Liver (tissue), 9 donors: ENCODE results near the gene GLT6D1. TPM values are rescaled to one million over a fixed set of nuclear protein-coding genes. Genes with fewer than 3 reads are reported as not detected.

ENCODE experiments used
- DNase-seq: peaks from one replicate; pipeline ENCODE4 v3.0.0-alpha.2; 2017; ENCODE audit warnings: low spot score
- H3K27ac ChIP-seq, 2 donors: one replicate each; pipeline ENCODE4 v1.7.0; 2013; ENCODE audit warnings: inconsistent platforms in 2 of 2, low read length in 2 of 2, control low read depth in 1 of 2, low read depth in 1 of 2, mild to moderate bottlenecking in 1 of 2
- H3K27me3 ChIP-seq, 4 donors: one replicate each; pipeline versions ENCODE4 v1.6.1 to v1.7.0; 2013; ENCODE audit warnings: low read length in 3 of 4, inconsistent platforms in 1 of 4, mild to moderate bottlenecking in 1 of 4, moderate library complexity in 1 of 4; ENCODE audit not compliant: control insufficient read depth in 4 of 4, insufficient read depth in 4 of 4
- H3K36me3 ChIP-seq, 4 donors: one replicate each; pipeline versions ENCODE4 v1.6.1 to v1.7.0; 2013; ENCODE audit warnings: low read length in 3 of 4, mild to moderate bottlenecking in 3 of 4, low read depth in 1 of 4, moderate library complexity in 1 of 4; ENCODE audit not compliant: control insufficient read depth in 4 of 4, insufficient read depth in 3 of 4
- H3K4me1 ChIP-seq, 4 donors: one replicate each; pipeline versions ENCODE4 v1.6.1 to v1.7.0; 2013; ENCODE audit warnings: low read length in 3 of 4, mild to moderate bottlenecking in 3 of 4, moderate library complexity in 1 of 4; ENCODE audit not compliant: control insufficient read depth in 4 of 4, insufficient read depth in 4 of 4
- H3K4me3 ChIP-seq, 3 donors: one replicate each; pipeline versions ENCODE4 v1.6.1 to v1.7.0; 2013; ENCODE audit warnings: low read length in 3 of 3, control low read depth in 1 of 3, low read depth in 1 of 3, mild to moderate bottlenecking in 1 of 3
- H3K9ac ChIP-seq, 2 donors: one replicate each; pipeline ENCODE4 v1.7.0; 2013; ENCODE audit warnings: low read length in 2 of 2, mild to moderate bottlenecking in 2 of 2, moderate library complexity in 2 of 2, control low read depth in 1 of 2, low read depth in 1 of 2
- H3K9me3 ChIP-seq, 4 donors: one replicate each; pipeline versions ENCODE4 v1.6.1 to v1.7.0; 2013; ENCODE audit warnings: low read length in 3 of 4; ENCODE audit not compliant: control insufficient read depth in 4 of 4
- EGR1 ChIP-seq, 2 donors: IDR thresholded peaks; 2 replicates each; pipeline ENCODE4 v1.6.1; 2016 to 2018; ENCODE audit warnings: antibody characterized with exemption in 2 of 2, low read depth in 2 of 2
- FOXA1 ChIP-seq: IDR thresholded peaks from 2 replicates; pipeline ENCODE4 v1.6.1; 2016; ENCODE audit warnings: antibody characterized with exemption
- FOXA2 ChIP-seq: IDR thresholded peaks from 2 replicates; pipeline ENCODE4 v1.6.1; 2016; ENCODE audit warnings: antibody characterized with exemption
- GABPA ChIP-seq, 2 donors: IDR thresholded peaks in 1 of 2; conservative IDR thresholded peaks in 1 of 2; 2 replicates each; pipeline ENCODE4 v1.6.1; 2016; ENCODE audit warnings: antibody characterized with exemption in 2 of 2, mild to moderate bottlenecking in 1 of 2, moderate library complexity in 1 of 2
- HNF4A ChIP-seq, 2 donors: conservative IDR thresholded peaks; 2 replicates each; pipeline ENCODE4 v1.6.1; 2016; ENCODE audit warnings: antibody characterized with exemption in 2 of 2, mild to moderate bottlenecking in 2 of 2
- HNF4G ChIP-seq: IDR thresholded peaks from 2 replicates; pipeline ENCODE4 v1.6.1; 2016; ENCODE audit warnings: antibody characterized with exemption
- JUND ChIP-seq, 2 donors: IDR thresholded peaks; 2 replicates each; pipeline ENCODE4 v1.6.1; 2016; ENCODE audit warnings: antibody characterized with exemption in 2 of 2
- NR2F2 ChIP-seq: IDR thresholded peaks from 2 replicates; pipeline ENCODE4 v1.6.1; 2016; ENCODE audit warnings: antibody characterized with exemption
- RAD21 ChIP-seq, 2 donors: IDR thresholded peaks; 2 replicates each; pipeline ENCODE4 v1.6.1; 2016; ENCODE audit warnings: antibody characterized with exemption in 2 of 2, mild to moderate bottlenecking in 2 of 2
- RXRA ChIP-seq, 2 donors: IDR thresholded peaks; 2 replicates each; pipeline ENCODE4 v1.6.1; 2017 to 2018; ENCODE audit warnings: antibody characterized with exemption in 2 of 2, mild to moderate bottlenecking in 1 of 2
- SP1 ChIP-seq: IDR thresholded peaks from 2 replicates; pipeline ENCODE4 v1.6.1; 2018; ENCODE audit warnings: antibody characterized with exemption, mild to moderate bottlenecking
- TAF1 ChIP-seq: conservative IDR thresholded peaks from 2 replicates; pipeline ENCODE4 v1.6.1; 2016; ENCODE audit warnings: antibody characterized with exemption, mild to moderate bottlenecking
- YY1 ChIP-seq: IDR thresholded peaks from 2 replicates; pipeline ENCODE4 v1.6.1; 2016; ENCODE audit warnings: antibody characterized with exemption, mild to moderate bottlenecking
- WGBS: extraction: QIAGEN DNeasy Blood & Tissue Kit; methylation state at CpG from one replicate; pipeline ENCODE4 v1.1.7; 2013; 5-methylcytosine and 5-hydroxymethylcytosine counted together
- polyA plus RNA-seq, 2 donors: library from polyadenylated mRNA; stranded (reverse) in 1 of 2; unstranded in 1 of 2; fragments of 200-250 nt in 1 of 2; fragments of >200 nt in 1 of 2; fragmentation: Nextera tagmentation in 1 of 2; extraction: Ambion mirVana in 1 of 2; gene quantifications; one replicate each; pipeline versions ENCODE4 v1.2.1 to v1.2.3, GENCODE V29; 2013 to 2015
- total RNA-seq, 2 donors: library from RNA; depleted of rRNA; stranded (reverse); fragments of >200 nt; gene quantifications; one replicate each; pipeline ENCODE4 v1.2.3, GENCODE V29; 2014
- TF ChIP-seq, protein P1 (sequence below): IDR thresholded peaks from 2 replicates; pipeline ENCODE4 v1.6.1; 2016; ENCODE audit warnings: antibody characterized with exemption
- TF ChIP-seq, protein P2 (sequence below): fragments of 150-350 bp; IDR thresholded peaks from 2 replicates; pipeline ENCODE4 v1.5.1; 2017; ENCODE audit warnings: improper control_type of control experiment, low read depth, low read length; ENCODE audit not compliant: missing input control
- TF ChIP-seq, protein P3 (sequence below): IDR thresholded peaks from 2 replicates; pipeline ENCODE4 v1.6.1; 2016; ENCODE audit warnings: antibody characterized with exemption, mild to moderate bottlenecking
- TF ChIP-seq, protein P4 (sequence below): IDR thresholded peaks from 2 replicates; pipeline ENCODE4 v1.6.1; 2016; ENCODE audit warnings: antibody characterized with exemption
- TF ChIP-seq, protein P5 (sequence below): IDR thresholded peaks from 2 replicates; pipeline ENCODE4 v1.6.1; 2016; ENCODE audit warnings: antibody characterized with exemption
- donor health status: healthy.
- donor health status: healthy.
- donor health status: healthy.
- donor health status: healthy.
- donor health status: healthy.

The GLT6D1 gene
- total and polyA plus RNA-seq, 4 donors, result not detected

DNA sequence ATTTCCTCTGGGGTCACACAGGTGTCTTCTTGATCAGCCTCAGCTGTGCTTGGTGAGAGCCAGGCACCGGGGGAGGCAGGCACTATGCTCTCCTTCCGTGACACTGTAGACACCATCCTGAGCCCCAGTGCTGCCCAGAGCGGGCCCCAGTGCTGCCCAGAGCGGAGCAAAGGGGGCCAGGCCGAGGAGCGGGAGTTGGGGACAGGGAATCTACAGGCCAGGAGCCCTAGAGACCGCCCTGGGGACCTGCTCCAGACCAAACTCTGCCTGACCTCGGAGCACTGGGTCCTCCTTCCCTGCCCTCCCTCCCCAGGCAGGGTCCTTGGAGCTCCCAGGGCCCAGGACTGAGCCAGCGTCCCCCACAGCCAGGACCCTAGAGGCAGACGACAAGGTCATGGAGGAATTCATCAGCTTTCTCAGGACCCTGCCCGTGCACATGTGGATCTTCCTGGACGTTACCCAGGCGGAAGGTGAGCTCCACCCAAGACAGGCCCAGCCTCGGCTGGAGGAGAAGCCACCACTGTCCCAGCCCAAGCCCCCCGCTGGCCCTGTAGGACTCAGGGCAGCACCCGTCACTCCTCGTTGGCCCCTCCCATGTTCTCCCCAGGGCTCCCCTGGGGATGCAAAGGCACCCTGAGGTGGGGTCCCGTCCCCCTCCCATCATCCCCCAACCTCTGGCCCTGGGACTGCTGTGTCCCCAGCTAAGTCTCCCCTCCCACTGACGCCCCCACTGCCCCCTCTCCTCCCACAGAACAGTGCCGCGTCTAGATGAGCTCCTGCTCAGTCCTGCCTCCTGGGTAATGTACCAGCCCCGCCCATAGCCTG is 47.6 kb downstream of the GLT6D1 start:
- Histone ChIP-seq H3K4me3 (no peak overlapping the region), H3K27ac (no peak overlapping the region), H3K27me3 (peaks cover 0 to 3% (median 0%) of the 10 kb centered on the region in 4 donors), H3K9ac (no peak overlapping the region), H3K36me3 (no peaks in the 10 kb centered on the region), H3K4me1 (no peaks in the 10 kb centered on the region), H3K9me3 (no peaks in the 10 kb centered on the region)
- 73% methylated on average over 22 of the region's 22 CpGs for WGBS
- DNase-seq, result no peak
- TF ChIP-seq RAD21 (IDR thresholded peaks at IDR 0.05), result no peak
- TF ChIP-seq TAF1, result no peak
- TF ChIP-seq, protein P1, sequence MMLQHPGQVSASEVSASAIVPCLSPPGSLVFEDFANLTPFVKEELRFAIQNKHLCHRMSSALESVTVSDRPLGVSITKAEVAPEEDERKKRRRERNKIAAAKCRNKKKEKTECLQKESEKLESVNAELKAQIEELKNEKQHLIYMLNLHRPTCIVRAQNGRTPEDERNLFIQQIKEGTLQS, result no peak
- no peak for TF ChIP-seq SP1
- no peak for TF ChIP-seq FOXA2
- TF ChIP-seq JUND (IDR thresholded peaks at IDR 0.05), result no peak
- TF ChIP-seq RXRA (IDR thresholded peaks at IDR 0.05), result no peak
- TF ChIP-seq, protein P2, sequence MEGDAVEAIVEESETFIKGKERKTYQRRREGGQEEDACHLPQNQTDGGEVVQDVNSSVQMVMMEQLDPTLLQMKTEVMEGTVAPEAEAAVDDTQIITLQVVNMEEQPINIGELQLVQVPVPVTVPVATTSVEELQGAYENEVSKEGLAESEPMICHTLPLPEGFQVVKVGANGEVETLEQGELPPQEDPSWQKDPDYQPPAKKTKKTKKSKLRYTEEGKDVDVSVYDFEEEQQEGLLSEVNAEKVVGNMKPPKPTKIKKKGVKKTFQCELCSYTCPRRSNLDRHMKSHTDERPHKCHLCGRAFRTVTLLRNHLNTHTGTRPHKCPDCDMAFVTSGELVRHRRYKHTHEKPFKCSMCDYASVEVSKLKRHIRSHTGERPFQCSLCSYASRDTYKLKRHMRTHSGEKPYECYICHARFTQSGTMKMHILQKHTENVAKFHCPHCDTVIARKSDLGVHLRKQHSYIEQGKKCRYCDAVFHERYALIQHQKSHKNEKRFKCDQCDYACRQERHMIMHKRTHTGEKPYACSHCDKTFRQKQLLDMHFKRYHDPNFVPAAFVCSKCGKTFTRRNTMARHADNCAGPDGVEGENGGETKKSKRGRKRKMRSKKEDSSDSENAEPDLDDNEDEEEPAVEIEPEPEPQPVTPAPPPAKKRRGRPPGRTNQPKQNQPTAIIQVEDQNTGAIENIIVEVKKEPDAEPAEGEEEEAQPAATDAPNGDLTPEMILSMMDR, result no peak
- TF ChIP-seq NR2F2, result no peak
- no peak for TF ChIP-seq HNF4G
- TF ChIP-seq YY1, result no peak
- TF ChIP-seq EGR1 (IDR thresholded peaks at IDR 0.05; ENCODE audit: low read depth in 2 of 2), result no peak
- TF ChIP-seq, protein P3, sequence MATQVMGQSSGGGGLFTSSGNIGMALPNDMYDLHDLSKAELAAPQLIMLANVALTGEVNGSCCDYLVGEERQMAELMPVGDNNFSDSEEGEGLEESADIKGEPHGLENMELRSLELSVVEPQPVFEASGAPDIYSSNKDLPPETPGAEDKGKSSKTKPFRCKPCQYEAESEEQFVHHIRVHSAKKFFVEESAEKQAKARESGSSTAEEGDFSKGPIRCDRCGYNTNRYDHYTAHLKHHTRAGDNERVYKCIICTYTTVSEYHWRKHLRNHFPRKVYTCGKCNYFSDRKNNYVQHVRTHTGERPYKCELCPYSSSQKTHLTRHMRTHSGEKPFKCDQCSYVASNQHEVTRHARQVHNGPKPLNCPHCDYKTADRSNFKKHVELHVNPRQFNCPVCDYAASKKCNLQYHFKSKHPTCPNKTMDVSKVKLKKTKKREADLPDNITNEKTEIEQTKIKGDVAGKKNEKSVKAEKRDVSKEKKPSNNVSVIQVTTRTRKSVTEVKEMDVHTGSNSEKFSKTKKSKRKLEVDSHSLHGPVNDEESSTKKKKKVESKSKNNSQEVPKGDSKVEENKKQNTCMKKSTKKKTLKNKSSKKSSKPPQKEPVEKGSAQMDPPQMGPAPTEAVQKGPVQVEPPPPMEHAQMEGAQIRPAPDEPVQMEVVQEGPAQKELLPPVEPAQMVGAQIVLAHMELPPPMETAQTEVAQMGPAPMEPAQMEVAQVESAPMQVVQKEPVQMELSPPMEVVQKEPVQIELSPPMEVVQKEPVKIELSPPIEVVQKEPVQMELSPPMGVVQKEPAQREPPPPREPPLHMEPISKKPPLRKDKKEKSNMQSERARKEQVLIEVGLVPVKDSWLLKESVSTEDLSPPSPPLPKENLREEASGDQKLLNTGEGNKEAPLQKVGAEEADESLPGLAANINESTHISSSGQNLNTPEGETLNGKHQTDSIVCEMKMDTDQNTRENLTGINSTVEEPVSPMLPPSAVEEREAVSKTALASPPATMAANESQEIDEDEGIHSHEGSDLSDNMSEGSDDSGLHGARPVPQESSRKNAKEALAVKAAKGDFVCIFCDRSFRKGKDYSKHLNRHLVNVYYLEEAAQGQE, result no peak
- TF ChIP-seq HNF4A (conservative IDR thresholded peaks at IDR 0.05), result no peak
- no peak for TF ChIP-seq FOXA1
- TF ChIP-seq, protein P4, sequence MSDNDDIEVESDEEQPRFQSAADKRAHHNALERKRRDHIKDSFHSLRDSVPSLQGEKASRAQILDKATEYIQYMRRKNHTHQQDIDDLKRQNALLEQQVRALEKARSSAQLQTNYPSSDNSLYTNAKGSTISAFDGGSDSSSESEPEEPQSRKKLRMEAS, result no peak
- TF ChIP-seq GABPA (IDR thresholded peaks at IDR 0.05 in 1 of 2, conservative IDR thresholded peaks at IDR 0.05 in 1 of 2), result no peak
- TF ChIP-seq, protein P5, sequence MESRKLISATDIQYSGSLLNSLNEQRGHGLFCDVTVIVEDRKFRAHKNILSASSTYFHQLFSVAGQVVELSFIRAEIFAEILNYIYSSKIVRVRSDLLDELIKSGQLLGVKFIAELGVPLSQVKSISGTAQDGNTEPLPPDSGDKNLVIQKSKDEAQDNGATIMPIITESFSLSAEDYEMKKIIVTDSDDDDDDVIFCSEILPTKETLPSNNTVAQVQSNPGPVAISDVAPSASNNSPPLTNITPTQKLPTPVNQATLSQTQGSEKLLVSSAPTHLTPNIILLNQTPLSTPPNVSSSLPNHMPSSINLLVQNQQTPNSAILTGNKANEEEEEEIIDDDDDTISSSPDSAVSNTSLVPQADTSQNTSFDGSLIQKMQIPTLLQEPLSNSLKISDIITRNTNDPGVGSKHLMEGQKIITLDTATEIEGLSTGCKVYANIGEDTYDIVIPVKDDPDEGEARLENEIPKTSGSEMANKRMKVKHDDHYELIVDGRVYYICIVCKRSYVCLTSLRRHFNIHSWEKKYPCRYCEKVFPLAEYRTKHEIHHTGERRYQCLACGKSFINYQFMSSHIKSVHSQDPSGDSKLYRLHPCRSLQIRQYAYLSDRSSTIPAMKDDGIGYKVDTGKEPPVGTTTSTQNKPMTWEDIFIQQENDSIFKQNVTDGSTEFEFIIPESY, result no peak
